Erythroblast (primary cell): Measurements from ENCODE around the gene TCERG1L.

Source experiments
- GATA1 ChIP-seq: IDR thresholded peaks from 2 replicates; pipeline ENCODE4 v1.6.1; 2011; ENCODE audit warnings: low read depth, mild to moderate bottlenecking, control low read depth, low read length, moderate library complexity
- POLR2A ChIP-seq: IDR thresholded peaks from 2 replicates; pipeline ENCODE4 v1.6.1; 2011; ENCODE audit warnings: mild to moderate bottlenecking, low read length

GRCh38 chr10:131059881-131060280, 251.6 kb downstream of the TCERG1L start:
- TF ChIP-seq POLR2A = no peak
- TF ChIP-seq GATA1 = no peak
